Measurements from ENCODE around the gene LEMD1.

GRCh38 chr1:205339197-205339702 lies 82.6 kb downstream of the LEMD1 start:
- TF ChIP-seq CTCF (IDR thresholded peaks at IDR 0.05) (no peak), POLR2A (IDR thresholded peaks at IDR 0.05; ENCODE audit: low read depth) (no peak), POLR2AphosphoS5 (IDR thresholded peaks at IDR 0.05) (no peak)
